HG03135 (cell line): ENCODE results near the gene PARD3.
"Not testable (repeated sequence)": the region's sequence is repeated elsewhere in the genome, so short reads cannot be mapped to it uniquely, and the experiment has no call there.

Experiments used
- ATAC-seq: cut with Tn5 transposase; IDR thresholded peaks from one replicate; pipeline ENCODE4 v1.9.1; 2021; ENCODE audit warnings: mild to moderate bottlenecking, moderate library complexity; ENCODE audit not compliant: unreplicated experiment

PARD3 gene

GRCh38 chr10:34364253-34365037 lies 450.7 kb downstream of the PARD3 start:
- no peak for ATAC-seq

- no peak for ATAC-seq
These were observed 454.1 kb downstream of the PARD3 start for GRCh38 chr10:34360984-34361383.

- no peak for ATAC-seq
These were observed 455.7 kb downstream of the PARD3 start for GRCh38 chr10:34359435-34359813.

GRCh38 chr10:34358729-34359434 lies 456.2 kb downstream of the PARD3 start:
- no peak for ATAC-seq

GRCh38 chr10:34356463-34356862 lies 458.6 kb downstream of the PARD3 start:
- ATAC-seq, result no peak

GRCh38 chr10:34353530-34353929 lies 461.6 kb downstream of the PARD3 start:
- ATAC-seq, result not testable (repeated sequence)

- not testable (repeated sequence) for ATAC-seq
These were observed 462.4 kb downstream of the PARD3 start for GRCh38 chr10:34352599-34353204.

GRCh38 chr10:34351161-34351560 lies 463.9 kb downstream of the PARD3 start:
- no peak for ATAC-seq

- no peak for ATAC-seq
These were observed 466.1 kb downstream of the PARD3 start for GRCh38 chr10:34348917-34349485.

- no peak for ATAC-seq
These were observed 467.1 kb downstream of the PARD3 start for GRCh38 chr10:34348021-34348420.

- ATAC-seq, result no peak
These were observed 468.0 kb downstream of the PARD3 start for GRCh38 chr10:34347131-34347530.

- ATAC-seq, result no peak
These were observed 468.5 kb downstream of the PARD3 start for GRCh38 chr10:34346516-34347100.

- no peak for ATAC-seq
These were observed 469.7 kb downstream of the PARD3 start for GRCh38 chr10:34345383-34345782.

GRCh38 chr10:34343764-34344163 lies 471.3 kb downstream of the PARD3 start:
- ATAC-seq, result no peak

- ATAC-seq, result no peak
These were observed 473.6 kb downstream of the PARD3 start for GRCh38 chr10:34341473-34341872.

- ATAC-seq, result no peak
These were observed 474.2 kb downstream of the PARD3 start for GRCh38 chr10:34340934-34341333.

GRCh38 chr10:34339816-34340553 lies 475.1 kb downstream of the PARD3 start:
- ATAC-seq, result no peak

GRCh38 chr10:34337917-34338316 lies 477.2 kb downstream of the PARD3 start:
- ATAC-seq, result no peak

GRCh38 chr10:34335960-34336690 lies 479.0 kb downstream of the PARD3 start:
- ATAC-seq, result no peak

- no peak for ATAC-seq
These were observed 480.2 kb downstream of the PARD3 start for GRCh38 chr10:34334908-34335307.
